ENCODE data around the gene CCDC177. TPM values are rescaled to one million over a fixed set of nuclear protein-coding genes. Genes with fewer than 3 reads are reported as not detected.

The CCDC177 gene
- total RNA-seq, 4 donors from 2014 or later = not detected

- Histone ChIP-seq H3K4me3 (replicated peaks in 1 of 3) (no peak overlapping the region), H3K9me3 (no peaks in the 10 kb centered on the region), H3K36me3 (no peaks in the 10 kb centered on the region), H3K27ac (peak overlapping the region in 2 of 3 donors; percentile 82 to 96), H3K27me3 (no peaks in the 10 kb centered on the region), H3K4me1 (peaks cover 71 to 78% of the 10 kb centered on the region in 2 donors)
- 39 to 52% methylated on average over 1 of the region's 1 CpG for WGBS, 2 donors
- no peak for DNase-seq
- TF ChIP-seq, protein P1, sequence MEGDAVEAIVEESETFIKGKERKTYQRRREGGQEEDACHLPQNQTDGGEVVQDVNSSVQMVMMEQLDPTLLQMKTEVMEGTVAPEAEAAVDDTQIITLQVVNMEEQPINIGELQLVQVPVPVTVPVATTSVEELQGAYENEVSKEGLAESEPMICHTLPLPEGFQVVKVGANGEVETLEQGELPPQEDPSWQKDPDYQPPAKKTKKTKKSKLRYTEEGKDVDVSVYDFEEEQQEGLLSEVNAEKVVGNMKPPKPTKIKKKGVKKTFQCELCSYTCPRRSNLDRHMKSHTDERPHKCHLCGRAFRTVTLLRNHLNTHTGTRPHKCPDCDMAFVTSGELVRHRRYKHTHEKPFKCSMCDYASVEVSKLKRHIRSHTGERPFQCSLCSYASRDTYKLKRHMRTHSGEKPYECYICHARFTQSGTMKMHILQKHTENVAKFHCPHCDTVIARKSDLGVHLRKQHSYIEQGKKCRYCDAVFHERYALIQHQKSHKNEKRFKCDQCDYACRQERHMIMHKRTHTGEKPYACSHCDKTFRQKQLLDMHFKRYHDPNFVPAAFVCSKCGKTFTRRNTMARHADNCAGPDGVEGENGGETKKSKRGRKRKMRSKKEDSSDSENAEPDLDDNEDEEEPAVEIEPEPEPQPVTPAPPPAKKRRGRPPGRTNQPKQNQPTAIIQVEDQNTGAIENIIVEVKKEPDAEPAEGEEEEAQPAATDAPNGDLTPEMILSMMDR (IDR thresholded peaks at IDR 0.05) = no peak
- TF ChIP-seq POLR2A (IDR thresholded peaks at IDR 0.05) = no peak
- intact Hi-C loops (cut with DNase I) = loop anchor here (5.0 kb wide), 1 partner anchor 35 kb away; no protein-coding TSS in a partner anchor
Observed at GRCh38 chr14:69617796-69618195, 43.1 kb upstream of the CCDC177 start.

- H3K9me3 ChIP-seq = no peaks in the 10 kb centered on the region
- peak overlapping the region; percentile 76 to 96 (median 82) for H3K27ac ChIP-seq
- 62 to 64% methylated on average over 1 of the region's 1 CpG for WGBS, 2 donors
- no peak overlapping the region for H3K4me3 ChIP-seq (replicated peaks in 1 of 3)
- TF ChIP-seq, protein P1 (IDR thresholded peaks at IDR 0.05) = no peak
- TF ChIP-seq POLR2A (IDR thresholded peaks at IDR 0.05) = no peak
- H3K4me1 ChIP-seq = peaks cover 71 to 80% of the 10 kb centered on the region in 2 donors
- no peak for DNase-seq
- H3K27me3 ChIP-seq = no peaks in the 10 kb centered on the region
- H3K36me3 ChIP-seq = no peaks in the 10 kb centered on the region
- intact Hi-C loops (cut with DNase I) = loop anchor here (5.0 kb wide), 1 partner anchor 36 kb away; no protein-coding TSS in a partner anchor
Observed at GRCh38 chr14:69616408-69616773, 41.7 kb upstream of the CCDC177 start.

GRCh38 chr14:69615496-69616407, 41.1 kb upstream of the CCDC177 start:
- peak; percentile 77 to 86 for DNase-seq
- intact Hi-C loops (cut with DNase I) = loop anchor here (5.0 kb wide), 1 partner anchor 37 kb away; no protein-coding TSS in a partner anchor

DNA sequence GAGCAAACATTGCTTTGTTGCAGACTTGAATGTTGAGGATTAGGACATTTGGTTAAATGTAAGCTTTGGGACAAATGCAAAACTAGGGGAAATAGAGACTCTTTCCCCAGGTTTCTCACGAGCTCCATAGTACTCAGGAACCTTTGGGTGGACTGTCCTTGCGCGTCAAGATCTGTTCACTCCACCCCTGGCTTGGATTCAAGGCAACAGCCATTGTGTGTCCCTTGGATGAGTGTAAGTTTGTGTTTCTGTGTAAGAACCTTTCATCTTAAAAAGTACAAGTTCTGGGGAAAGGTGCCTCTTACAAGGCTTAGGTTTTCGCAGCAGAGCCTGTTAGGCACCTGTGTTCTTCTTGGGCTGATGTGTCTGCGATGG, 40.4 kb upstream of the CCDC177 start:
- intact Hi-C loops (cut with DNase I) = loop anchor here (5.0 kb wide), 1 partner anchor 37 kb away; no protein-coding TSS in a partner anchor
- peak overlapping the region; percentile 76 to 96 (median 82) for H3K27ac ChIP-seq
- H3K4me3 ChIP-seq (replicated peaks in 1 of 3) = no peak overlapping the region
- WGBS, 2 donors = 54 to 56% methylated on average over 5 of the region's 5 CpGs
- no peaks in the 10 kb centered on the region for H3K9me3 ChIP-seq
- H3K36me3 ChIP-seq = no peaks in the 10 kb centered on the region
- peaks cover 78 to 80% of the 10 kb centered on the region in 2 donors for H3K4me1 ChIP-seq
- TF ChIP-seq POLR2A (IDR thresholded peaks at IDR 0.05) = no peak
- TF ChIP-seq, protein P1 (IDR thresholded peaks at IDR 0.05) = no peak
- DNase-seq = no peak
- no peaks in the 10 kb centered on the region for H3K27me3 ChIP-seq

More at GRCh38 chr14:69615496-69616407, 41.1 kb upstream of the CCDC177 start:
- Histone ChIP-seq H3K9me3 (no peaks in the 10 kb centered on the region), H3K36me3 (no peaks in the 10 kb centered on the region), H3K27ac (peak overlapping the region; percentile 76 to 96 (median 82)), H3K4me1 (peaks cover 72 to 77% of the 10 kb centered on the region in 2 donors), H3K27me3 (no peaks in the 10 kb centered on the region), H3K4me3 (replicated peaks in 1 of 3) (no peak overlapping the region)
- TF ChIP-seq POLR2A (IDR thresholded peaks at IDR 0.05) = peak in 1 of 2 donors; percentile 19
- TF ChIP-seq, protein P1 (IDR thresholded peaks at IDR 0.05) = peak in 2 of 6 experiments; percentile 29 to 39
- 15 to 18% methylated on average over 5 to 9 of the region's 9 CpGs for WGBS, 2 donors

DNA sequence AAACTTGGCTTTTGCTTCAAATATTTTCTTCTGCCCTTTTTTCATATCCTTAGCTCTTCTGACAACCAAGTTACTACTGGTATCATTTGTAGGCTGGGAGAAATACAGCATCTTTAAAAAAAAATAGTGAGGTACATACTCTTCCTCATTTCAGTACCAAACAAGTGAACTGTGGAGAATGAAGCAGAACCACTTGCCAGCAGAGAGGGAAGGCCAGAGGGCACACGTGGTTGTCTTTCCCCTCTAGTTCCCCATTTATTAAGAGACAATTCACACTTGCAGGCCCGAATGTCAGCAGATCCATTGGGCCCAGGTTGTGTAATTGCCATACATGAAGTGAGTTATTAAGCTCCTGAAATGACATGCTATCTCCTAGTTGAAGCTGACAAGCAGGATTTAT, 39.9 kb upstream of the CCDC177 start:
- WGBS, 2 donors = 5 to 8% methylated on average over 2 of the region's 2 CpGs
- H3K27me3 ChIP-seq = no peaks in the 10 kb centered on the region
- peak; percentile 61 to 63 for DNase-seq
- peak overlapping the region; percentile 76 to 96 (median 82) for H3K27ac ChIP-seq
- H3K4me1 ChIP-seq = peaks cover 76 to 77% of the 10 kb centered on the region in 2 donors
- no peak overlapping the region for H3K4me3 ChIP-seq (replicated peaks in 1 of 3)
- intact Hi-C loops (cut with DNase I) = no loop called here
- H3K9me3 ChIP-seq = no peaks in the 10 kb centered on the region
- no peaks in the 10 kb centered on the region for H3K36me3 ChIP-seq
- TF ChIP-seq, protein P1 (IDR thresholded peaks at IDR 0.05) = no peak
- no peak for TF ChIP-seq POLR2A (IDR thresholded peaks at IDR 0.05)

Data from thyroid gland (tissue), 4 donors.